ENCODE results near the gene NR2C1.
"Not testable (repeated sequence)": the region's sequence is repeated elsewhere in the genome, so short reads cannot be mapped to it uniquely, and the experiment has no call there.

NR2C1 gene

GRCh38 chr12:94997726-94998125 is 75.7 kb downstream of the NR2C1 start:
- FAIRE-seq = no peak

GRCh38 chr12:94997061-94997460 is 76.4 kb downstream of the NR2C1 start:
- no peak for FAIRE-seq

GRCh38 chr12:94994312-94994711 is 79.1 kb downstream of the NR2C1 start:
- no peak for FAIRE-seq

- FAIRE-seq = not testable (repeated sequence)
Measured at GRCh38 chr12:94993855-94994254, 79.6 kb downstream of the NR2C1 start.

GRCh38 chr12:94990222-94990621 is 83.2 kb downstream of the NR2C1 start:
- no peak for FAIRE-seq

- FAIRE-seq = no peak
Measured at GRCh38 chr12:94988471-94988870, 84.9 kb downstream of the NR2C1 start.

- no peak for FAIRE-seq
Measured at GRCh38 chr12:94987801-94988200, 85.6 kb downstream of the NR2C1 start.

GRCh38 chr12:94987076-94987669 is 86.2 kb downstream of the NR2C1 start:
- no peak for FAIRE-seq

GRCh38 chr12:94985099-94985498 is 88.3 kb downstream of the NR2C1 start:
- FAIRE-seq = not testable (repeated sequence)

GRCh38 chr12:94983321-94983720 is 90.1 kb downstream of the NR2C1 start:
- FAIRE-seq = no peak

- no peak for FAIRE-seq
Measured at GRCh38 chr12:94982456-94982855, 91.0 kb downstream of the NR2C1 start.

- peak; percentile 87 for FAIRE-seq
Measured at GRCh38 chr12:94980577-94980976, 92.8 kb downstream of the NR2C1 start.

GRCh38 chr12:94979941-94980340 is 93.5 kb downstream of the NR2C1 start:
- FAIRE-seq = no peak

GRCh38 chr12:94977766-94978468 is 95.5 kb downstream of the NR2C1 start:
- FAIRE-seq = no peak

GRCh38 chr12:94973221-94973620 is 100.2 kb downstream of the NR2C1 start:
- no peak for FAIRE-seq

GRCh38 chr12:94972795-94973194 is 100.6 kb downstream of the NR2C1 start:
- no peak for FAIRE-seq

- FAIRE-seq = no peak
Measured at GRCh38 chr12:94971923-94972322, 101.5 kb downstream of the NR2C1 start.

- no peak for FAIRE-seq
Measured at GRCh38 chr12:94970560-94970959, 102.9 kb downstream of the NR2C1 start.
